ENCODE data around the gene MYO1G.

The MYO1G gene

DNA sequence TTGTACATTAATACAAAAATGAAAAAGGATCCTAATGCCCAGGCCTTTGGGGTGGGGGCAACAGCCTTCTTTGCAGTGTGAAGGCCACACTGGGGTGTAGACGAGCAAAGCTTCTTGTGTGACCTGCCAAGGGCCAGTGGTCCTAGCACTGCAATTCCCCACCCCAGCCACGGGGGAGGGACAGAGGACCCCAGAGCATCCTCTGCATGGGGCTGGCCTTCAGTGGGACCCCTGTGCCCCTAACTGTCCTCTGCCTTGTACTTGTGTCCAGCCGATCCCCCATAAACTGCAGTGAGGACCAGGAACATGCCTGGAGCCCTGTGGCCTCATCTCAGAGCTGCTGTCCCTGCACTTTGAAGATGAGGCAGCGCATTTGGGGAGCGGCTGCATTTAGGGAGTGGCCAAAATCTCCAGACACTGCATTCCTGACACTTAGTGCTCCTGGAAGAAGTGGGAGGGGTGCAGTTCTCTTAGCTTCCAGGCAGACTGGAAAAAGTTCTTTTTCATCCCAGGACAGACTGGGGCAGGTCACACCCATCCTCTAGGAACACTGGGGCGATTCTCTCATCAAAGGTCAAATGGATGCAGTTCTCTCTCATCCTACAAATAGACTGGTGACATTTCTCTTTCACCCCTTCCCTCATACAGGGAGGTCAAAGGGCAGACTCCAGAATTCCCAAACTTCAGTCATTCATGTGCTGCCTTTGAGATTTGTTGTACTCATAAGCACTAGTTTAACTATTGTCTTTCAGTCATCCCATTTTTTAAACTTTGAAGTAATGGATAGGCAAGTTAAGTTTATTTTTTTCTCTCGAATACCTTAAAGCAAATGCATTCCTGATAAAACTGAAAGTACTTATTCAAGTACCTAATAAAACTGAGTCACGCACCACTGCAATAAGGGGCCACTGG is 922 bp upstream of the MYO1G start:
- no peak for DNase-seq

GRCh38 chr7:44977959-44978335 is 868 bp downstream of the MYO1G start:
- DNase-seq, result no peak

DNA sequence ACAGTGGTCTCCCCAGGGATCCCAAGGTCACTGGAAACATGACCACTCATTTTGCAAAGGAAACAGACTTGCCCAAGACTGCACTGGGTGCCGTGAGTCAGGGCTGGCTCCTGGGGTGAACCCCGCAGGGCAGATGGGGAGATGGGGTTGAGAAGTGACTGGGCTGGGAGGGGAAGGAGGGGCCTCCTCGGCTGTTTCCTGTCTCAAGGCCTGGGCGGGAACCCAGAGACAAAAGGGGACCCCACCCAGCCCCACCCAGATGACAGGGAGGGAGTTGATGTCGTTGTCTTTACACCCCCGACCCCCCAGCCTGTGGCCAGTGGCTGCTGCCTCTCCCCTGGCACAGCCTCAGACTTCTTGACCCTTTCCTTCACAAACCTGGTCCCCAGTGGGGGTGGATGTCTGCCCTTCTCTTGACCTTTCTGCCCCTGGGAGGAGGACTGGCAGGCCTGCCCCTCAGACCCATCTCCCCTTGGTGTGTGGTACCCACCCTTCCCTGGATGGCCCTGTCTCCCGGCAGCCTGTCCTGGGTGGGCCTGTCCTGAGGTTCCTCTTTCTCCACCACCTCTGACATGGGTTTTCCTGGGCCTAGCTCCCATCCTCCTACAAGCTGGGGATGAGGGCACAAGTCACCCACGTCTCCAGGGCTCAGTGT is 1.4 kb downstream of the MYO1G start:
- DNase-seq, result peak; percentile 63 to 64

DNA sequence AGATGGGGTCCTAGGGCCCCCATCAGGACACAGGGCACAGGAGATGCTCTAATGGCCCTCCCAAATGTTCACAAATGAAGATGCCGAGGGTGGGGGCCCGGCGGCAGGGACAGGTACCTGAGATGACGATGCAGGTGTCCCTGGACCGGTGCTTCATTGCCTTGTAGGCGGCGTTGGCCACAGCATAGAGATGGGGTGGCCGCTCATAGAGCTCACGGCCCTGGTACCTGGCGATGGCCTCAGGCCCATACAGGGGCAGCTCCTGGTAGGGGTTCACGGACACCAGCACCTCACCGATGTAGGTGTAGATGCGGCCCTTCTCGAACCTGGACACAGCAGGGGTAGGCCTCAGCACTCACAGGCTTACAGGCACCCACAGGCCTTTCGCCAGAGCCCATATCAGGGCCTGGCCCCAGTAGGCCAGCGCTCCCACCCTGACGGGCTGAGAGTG is 2.0 kb downstream of the MYO1G start:
- DNase-seq, result no peak

GRCh38 chr7:44976040-44976745 is 2.6 kb downstream of the MYO1G start:
- no peak for DNase-seq

GRCh38 chr7:44975331-44976039 is 3.3 kb downstream of the MYO1G start:
- no peak for DNase-seq

- DNase-seq, result no peak
Measured at GRCh38 chr7:44974549-44974948, 4.3 kb downstream of the MYO1G start.

DNA sequence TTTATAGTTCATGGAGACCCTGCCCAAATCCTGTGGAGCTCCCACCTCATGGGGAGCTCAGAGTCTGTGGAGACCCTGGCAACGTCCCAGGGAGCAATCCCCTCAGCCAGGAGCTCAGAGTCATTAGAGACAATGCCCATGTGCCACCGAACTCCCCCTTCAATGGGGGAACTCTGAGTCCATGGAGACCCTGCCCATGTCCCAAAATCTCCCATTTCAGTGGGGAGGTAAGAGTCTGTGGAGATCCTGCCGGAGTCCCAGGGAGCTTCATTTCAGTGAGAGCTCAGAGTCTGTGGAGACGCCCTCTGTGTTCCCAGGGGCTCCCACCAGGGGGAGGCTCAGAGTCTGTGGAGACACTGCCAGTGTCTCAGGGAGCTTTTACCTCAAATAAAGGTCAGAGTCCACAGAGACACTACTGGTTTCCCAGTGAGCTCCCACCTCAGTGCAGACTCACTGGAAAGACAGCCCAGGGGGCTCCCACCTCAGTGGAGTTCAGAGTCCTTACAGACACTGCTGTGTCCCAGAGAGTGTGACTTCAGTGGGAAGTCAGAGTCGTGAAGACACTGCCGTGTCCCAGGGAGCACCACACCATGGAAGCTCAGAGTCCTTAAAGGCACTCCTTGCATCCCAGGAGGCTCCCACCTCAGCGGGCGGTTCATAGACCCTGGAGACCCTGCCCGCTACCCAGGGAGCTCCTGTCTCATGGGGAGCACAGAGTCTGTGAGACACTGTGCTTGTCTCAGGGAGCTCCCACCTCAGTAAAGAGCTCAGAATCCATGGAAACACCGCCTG is 5.0 kb downstream of the MYO1G start:
- peak; percentile 60 for DNase-seq

GRCh38 chr7:44972562-44972961 is 6.3 kb downstream of the MYO1G start:
- no peak for DNase-seq

GRCh38 chr7:44971902-44972441 is 6.8 kb downstream of the MYO1G start:
- DNase-seq, result no peak

DNA sequence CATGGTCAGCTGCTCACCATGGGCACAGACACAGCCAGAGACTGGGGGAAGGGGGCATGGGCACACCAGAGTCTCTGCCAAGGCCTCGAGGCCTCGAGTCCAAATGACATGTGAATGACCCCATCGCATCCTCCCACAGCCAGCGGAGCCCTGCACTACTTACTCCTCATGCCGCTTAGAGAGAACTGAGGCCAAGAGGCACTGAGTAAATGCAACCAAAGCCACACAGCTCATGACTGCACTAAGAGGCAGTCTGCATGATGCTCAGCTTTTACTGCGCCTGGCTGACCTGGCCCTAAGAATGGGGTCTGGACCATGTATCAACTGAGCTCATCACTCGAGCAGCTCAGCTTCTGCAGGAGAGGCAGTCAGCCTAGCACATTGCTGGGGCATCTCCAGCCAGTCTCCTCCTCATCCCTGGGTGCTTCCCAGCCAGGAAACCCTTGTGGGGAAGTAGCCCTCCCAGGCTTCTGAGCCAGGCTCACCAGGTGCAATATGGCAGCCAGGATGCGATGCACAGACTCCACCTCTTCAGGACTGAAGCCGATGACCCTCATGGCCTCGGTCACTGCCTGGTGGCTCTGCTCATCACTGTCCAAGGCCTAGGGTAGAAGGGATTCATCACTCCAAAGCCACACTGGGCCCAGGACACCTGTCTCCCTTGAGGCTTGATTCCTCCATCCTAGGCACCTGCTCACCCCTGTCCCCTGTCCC is 7.5 kb downstream of the MYO1G start:
- no peak for DNase-seq

DNA sequence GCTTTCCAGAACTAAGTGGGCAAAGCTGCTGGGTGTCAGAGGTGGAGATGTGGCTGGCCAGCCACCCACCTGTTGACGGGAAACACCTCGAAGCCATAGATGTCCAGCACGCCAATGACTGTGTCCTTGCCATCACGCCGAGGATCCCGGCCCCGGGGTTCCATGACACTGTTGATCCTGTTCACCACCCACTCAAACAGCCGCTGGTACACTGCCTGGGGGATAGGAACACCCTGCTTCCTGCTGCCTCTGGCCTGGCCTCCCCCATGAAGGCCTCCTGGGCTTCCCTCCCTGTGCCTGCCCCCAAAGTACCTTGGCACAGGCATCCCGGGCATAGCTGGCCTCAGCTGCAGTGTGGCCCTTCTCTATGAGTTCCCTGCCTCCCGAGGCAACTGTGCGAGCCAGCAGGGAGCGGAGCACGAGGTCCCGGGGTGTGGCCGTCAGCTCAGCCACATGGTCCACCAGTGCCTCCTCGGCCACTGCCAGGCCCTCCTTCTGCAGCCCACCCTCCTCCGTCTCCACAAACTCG is 8.2 kb downstream of the MYO1G start:
- no peak for DNase-seq

DNA sequence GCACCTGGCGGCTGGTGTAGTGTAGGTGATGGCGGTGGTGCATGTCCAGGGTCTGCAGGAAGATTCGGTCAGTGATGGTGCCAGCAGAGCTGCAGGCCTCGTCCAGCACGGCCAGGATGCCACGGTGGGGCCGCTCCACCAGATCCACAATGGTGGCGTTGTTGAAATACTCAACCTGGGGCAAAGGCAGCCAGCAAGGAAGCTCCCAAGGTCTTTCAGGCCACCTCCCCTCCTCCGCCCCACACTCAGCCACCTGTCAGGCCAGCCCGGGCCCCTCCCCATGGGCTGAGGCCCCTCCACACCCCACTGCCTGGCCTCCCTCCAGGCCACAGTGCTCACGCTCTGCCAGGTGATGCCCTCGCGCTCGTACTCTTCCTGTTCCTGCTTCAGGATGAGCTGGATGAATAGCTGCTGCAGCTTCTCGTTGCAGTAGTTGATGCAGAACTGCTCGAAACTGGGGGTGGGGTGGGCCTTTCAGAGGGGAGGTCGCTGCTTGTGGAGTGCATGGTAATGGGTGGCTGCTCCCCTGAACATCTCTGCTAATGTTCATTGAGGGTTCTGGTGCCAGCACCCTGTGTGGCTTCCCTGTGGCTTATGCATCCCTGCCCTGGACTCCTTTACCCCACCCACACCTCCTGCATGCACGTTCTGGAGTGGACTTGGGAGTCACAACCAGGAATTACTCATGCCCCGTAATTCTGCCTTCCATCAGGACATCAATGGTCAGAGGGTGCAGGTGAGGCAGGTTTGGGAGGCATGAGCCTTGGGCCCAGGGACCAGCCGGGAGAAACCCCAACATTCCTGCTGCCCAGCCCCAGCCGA is 8.9 kb downstream of the MYO1G start:
- DNase-seq, result no peak

DNA sequence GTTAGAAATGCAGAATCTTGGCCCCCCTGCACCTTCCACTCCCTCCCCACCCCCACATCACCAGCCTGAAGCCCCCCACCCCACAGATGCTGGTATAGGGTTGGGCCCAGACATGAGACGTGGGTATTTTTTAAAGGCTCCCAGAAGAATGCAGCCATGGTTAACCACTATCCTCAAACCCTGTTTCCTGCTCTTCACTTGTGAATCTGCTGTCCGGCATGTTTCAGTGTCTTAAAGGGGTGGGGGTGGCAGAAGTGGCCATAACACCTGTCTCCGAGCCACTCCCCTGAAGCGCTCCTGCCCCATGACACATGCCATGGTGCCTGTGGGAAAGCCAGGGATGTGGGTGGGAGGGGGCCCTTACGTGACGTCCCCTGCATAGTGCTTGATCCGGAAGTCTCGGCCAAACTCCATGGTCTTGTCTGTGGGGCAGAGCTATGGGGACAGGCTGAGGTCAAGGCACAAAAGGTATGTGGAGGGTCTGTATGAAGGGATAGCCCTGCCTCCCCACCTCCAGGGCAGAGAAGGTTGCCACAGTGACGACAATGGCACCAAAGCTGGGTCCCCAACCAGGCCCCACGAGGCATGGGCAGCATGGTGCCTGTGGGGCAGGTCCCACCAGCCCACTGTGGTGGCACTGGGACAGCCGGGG is 9.6 kb downstream of the MYO1G start:
- no peak for DNase-seq

- DNase-seq, result no peak
Measured at GRCh38 chr7:44967571-44968446, 11.0 kb downstream of the MYO1G start.

DNA sequence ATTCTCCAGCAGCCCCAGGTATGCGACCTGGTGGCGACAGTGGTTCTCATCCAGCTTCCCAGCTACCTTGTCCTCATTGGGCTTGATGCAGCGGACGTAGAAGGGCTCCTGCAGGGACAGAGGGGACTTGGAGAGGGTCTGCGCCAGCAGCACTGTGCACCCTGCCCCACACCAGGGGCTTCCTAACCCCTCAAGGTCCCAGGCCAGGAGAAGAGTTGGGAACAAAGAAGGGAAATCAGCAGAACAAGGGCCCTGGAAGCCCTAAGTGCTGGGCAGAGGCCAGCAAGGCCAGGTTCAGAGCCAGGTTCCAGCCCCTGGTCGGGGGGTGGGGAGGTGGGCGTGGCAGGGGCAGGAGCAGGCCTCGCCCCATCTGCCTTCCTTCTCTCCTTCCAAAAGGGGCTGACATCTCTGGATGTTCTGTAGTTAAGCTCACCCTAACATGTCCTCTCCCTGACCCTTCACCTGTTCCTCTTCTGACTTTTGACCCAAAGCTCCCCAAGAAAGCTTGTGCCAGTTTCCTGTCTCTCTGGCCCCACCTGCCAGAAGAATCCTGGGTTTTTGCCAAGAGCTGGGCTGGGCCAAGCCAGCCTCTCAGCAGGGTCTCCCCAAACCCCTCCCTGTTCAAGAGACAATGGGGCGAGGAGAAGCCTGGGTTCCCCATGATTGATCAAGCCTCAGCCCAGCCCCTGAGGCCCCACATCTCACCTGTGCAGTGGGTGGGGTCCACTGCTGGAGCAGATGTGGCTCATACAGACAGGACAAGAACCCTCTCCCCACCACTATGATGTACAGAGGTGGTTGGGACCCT is 11.9 kb downstream of the MYO1G start:
- DNase-seq, result no peak

DNA sequence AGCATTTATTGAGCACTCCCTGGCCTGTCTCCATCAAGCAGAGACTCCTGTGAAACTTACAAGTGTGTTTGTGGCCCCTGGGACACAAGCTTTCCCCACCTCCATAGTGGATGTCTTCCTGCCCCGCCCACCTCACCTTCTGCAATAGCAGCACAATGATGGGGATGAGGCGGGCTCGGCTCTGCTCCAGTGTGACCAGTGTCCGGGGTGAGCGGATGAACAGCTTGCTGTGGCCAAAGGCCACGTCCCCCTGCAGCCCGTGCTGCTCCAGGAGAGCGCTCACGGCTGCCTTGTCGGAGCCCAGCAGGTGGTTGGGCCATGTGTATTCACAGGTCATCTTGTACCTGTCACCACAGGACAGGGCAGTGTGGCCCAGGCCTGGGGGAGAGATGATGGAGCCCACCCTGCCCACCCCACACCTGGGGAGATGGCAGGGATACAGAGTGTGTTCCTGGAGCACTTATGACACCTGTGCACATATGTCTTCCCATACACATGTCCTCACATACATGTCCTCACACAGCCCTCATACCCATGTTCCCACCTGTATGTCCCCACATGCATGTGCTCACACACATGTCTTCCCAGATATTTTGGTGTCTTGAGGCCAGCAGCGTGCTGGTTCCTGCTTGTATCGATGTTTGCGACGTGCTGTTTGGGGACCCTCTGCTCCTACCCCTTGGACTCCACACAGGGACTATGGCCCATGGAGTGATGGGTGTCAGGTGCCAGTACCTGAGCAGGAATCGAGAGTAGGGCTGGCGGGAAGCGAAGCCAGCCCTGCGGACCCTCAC is 12.7 kb downstream of the MYO1G start:
- DNase-seq, result no peak
